Activated gamma-delta T cell treated with Interleukin-2 at 50 U/mL for 16 hours (primary cell): Measurements from ENCODE around the gene CFAP57.

Experiments
- DNase-seq: peaks from one replicate; pipeline ENCODE4 v3.0.0-alpha.2; 2020

The CFAP57 gene

DNA sequence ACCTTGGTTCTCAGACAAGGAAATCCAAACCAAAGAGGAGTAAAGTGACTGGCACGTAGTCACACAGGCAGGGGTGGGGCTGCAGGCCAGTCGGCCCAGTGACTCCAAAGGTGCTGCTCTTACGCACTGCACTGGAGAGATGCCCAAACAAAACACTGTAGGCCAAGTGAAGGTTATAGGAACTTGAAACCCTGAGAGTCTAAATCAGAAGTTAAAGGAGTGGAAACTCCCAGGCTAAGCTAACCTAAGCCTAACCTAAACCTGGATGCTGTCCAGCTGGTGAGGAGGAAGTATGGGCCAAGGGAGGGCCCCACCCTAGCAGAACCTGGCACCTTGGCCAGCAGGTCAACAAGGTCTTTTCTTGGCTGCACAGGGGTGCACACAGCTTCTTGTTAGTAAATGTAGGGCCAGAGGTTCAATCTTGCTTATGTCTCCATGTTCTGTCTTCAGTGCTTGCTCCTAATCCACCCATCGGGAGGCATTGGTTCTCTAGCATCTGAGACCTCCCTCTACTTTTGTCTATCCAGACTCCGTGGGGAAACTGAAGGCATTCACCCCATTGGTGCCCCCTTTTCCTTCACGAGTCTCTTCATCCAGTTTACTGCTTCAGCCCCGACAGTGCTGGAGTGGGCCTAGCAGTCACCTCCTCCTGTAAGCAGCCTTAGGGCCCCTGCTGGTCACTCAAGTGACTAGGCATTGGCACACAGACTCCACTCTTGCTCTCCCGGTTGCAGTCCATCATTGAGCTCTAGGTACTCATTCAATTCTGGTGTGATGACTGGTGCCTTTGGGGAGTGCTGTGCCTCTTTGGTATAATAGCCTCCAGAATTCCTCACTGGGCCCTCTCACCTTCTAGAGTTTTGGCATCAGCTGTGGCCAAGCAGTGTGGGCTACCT lies 84.8 kb downstream of the CFAP57 start:
- DNase-seq: no peak

DNA sequence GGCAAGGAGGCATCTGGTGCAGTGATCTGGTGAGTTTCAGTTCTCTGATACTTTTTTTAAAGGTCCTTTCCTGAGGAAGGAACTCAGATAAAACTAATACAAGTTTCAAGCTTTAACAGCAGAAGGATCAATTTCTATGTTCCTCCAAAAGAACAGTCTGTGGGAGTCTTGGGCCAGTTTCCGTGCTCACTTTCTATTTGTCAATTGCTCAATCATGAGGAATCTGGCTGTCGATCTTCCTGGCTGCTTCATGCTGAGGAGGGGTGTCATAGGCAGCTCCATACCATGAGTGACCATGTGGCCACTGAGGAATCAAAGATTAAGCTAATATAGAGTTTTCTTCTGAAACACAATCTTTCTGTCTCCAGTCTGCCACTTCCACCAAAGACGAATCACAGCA lies 86.2 kb downstream of the CFAP57 start:
- DNase-seq: no peak

DNA sequence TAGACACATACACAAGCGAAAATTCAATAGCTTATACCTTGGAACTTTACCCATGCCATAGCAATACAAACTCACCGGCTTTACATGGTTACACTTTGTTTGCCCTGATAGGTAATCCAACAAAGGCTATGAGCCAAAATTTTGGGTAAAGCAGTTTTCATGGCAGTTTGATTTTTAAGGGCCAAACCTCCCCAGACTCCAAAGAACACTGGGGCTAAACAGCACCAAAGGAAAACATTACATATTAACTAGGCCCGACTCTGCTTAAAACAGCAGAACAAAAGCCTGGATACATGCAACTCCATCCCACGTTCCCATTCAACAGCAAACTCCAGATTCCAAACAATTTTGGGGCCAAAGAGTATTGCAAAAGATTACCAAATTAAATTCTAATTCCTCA lies 93.3 kb downstream of the CFAP57 start:
- DNase-seq: no peak

- no peak for DNase-seq
Measured at GRCh38 chr1:43266881-43267280, 94.8 kb downstream of the CFAP57 start.

- no peak for DNase-seq
Measured at GRCh38 chr1:43267291-43267805, 95.2 kb downstream of the CFAP57 start.

GRCh38 chr1:43267818-43268425 lies 95.8 kb downstream of the CFAP57 start:
- DNase-seq: no peak

- DNase-seq: no peak
Measured at GRCh38 chr1:43269627-43270375, 97.7 kb downstream of the CFAP57 start, which contains the start of gene TMEM125. TMEM125 (plus strand) TSS chr1:43269983; CDS start chr1:43272723, 2,740 bp downstream.

DNA sequence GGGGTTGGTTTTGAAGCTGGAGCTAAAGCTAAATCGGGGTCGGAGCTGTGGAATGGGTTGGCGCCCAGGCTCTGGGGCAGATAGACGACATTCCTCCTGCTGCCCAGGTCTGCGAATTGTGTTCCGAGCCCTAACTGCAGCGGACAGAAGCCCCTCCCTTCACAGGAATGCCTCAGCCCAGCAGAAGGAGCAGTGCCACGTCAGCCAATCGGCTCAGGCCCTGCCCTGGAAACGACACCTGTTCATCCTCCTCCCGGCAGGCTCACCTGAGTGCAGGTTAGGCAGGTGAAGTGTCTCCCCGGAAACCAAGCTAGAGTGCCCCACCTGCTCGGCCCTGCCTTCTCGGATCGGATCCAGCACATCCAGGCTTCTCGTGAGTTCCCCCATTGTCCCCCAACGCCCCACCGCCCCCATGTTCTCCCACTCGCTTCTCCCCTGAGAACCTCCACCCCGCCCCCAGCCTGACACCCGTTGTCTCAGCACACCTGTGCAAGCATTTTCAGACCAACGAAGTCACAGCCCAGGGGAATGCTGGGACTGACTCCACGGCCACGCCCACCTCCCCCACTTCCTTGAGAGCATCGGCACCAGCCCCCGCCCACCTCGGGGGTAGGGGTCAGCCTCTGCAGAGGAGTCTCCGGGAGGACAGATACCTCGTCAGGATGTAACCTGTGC lies 98.4 kb downstream of the CFAP57 start:
- DNase-seq: no peak

DNA sequence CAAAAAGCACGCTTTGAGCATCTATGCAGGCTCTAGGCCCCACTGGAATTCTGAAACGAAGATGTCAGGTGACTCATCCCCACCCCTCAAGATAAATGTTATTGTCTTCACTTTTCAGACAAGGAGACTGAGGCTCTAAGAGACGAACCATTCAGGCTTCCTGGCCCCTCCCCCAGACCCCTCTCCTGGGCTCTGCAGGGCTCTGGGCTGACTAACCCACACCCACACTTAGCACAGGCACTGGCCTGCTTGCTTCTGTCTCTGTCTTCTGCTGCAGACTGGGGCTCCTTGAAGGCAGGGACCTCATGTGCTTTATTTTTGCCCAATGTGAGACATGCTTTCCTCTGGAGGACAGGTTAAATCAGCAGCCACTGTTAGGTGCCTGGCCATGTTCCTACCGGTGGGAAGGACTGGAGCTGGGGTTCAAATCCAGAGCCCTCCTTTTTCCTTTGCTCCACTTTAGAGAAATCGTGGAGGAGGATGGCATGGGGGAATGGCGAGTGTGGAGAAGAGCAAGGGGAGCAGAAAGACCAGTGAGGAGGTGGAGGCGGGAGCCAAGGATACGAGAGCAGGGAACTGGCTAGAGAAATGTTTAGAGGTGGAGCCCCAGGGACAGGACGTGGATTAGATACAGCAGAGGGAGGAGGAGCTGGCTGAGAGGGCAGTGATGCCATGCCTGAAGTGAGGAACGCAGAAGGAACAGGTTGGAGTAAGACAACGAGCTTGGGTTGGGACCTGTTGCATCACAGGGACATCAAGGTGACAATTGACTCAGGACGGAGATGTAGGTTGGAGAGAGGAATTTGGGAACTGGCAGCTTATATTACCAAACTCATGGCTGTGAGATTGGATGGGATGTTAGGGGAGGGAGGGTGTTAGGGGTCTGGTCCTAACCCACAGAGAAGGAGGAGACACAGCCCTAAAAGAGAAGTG lies 99.3 kb downstream of the CFAP57 start:
- no peak for DNase-seq

- no peak for DNase-seq
Measured at GRCh38 chr1:43272161-43272560, 100.0 kb downstream of the CFAP57 start.

- DNase-seq: no peak
Measured at GRCh38 chr1:43272576-43273571, 100.7 kb downstream of the CFAP57 start.

DNA sequence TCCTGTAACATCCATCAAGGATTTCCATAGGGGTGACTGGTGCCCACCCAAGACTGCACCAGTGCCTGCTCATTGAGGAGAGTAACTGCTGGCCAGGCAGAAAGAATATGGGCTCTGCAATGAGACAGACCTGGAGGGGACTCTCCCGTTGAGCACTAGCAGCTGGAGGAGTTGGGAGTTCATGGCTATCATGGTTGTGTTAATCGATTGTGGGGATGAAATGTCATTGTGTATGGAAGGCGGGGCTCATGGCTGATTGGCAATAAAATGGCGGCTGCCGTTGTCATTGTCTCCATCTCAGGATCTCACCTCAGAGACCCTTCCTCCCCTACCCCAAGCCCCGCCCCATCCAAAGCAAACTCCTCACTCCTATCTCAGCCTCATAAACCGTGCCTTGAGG lies 101.6 kb downstream of the CFAP57 start:
- DNase-seq: no peak

- DNase-seq: peak; percentile 9
Measured at GRCh38 chr1:43274125-43274803, 102.1 kb downstream of the CFAP57 start.

- DNase-seq: no peak
Measured at GRCh38 chr1:43274804-43275180, 102.7 kb downstream of the CFAP57 start.

- DNase-seq: no peak
Measured at GRCh38 chr1:43275826-43276620, 103.9 kb downstream of the CFAP57 start.

DNA sequence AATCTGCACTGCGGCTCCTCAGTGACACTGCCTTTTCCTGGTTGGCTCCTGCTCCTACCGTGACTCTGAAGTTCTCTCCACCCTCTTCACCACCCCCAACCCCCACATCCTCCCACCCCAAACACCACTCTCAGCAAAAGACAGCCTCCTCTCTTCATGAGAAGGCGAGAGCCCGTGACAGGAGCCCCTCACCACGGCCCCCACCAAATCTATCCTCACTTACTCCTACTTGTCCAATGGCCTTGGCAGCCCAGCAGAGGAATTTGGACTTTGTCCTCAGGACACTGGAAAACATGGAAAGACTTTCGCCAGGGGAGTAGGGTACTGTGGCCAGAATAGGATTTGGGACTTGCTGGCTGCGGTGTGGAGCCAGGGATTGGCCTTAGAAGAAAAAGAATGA lies 104.5 kb downstream of the CFAP57 start:
- DNase-seq: no peak

DNA sequence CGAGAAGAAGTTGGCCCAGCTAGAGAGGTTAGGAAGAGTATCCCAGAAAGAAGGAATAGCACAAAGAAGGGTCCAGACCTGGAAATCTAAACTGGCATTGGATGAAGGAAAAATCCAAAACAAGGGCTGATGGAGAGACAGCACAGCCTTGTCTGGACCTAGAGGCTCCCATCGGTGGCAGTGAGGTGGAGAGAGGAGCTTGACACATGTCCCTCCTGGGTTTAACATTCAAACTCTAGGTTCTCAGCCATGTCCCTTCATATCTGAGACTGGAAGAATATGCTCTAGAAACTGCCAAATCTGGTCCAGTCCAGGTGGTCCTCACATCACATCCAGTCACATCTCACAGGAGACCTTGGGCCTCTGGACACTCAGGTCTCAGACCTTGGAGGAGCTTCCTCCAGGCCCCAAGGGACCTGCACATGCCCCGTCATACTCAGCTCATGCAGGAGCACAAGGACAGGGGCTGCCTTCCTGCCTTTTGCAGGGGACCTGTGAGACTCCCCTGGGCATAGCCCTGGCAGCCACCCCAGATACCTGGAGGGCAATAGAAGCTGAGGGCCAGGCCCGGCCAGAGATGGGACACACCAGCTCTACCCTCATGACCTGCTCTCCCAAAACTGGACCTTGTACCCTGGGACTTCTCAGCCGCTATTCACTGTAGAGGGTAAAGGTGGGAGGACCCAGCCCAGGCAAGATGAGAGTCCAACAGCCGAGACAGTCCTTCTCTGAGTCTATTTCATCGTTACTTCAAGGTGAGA lies 105.2 kb downstream of the CFAP57 start:
- DNase-seq: no peak

DNA sequence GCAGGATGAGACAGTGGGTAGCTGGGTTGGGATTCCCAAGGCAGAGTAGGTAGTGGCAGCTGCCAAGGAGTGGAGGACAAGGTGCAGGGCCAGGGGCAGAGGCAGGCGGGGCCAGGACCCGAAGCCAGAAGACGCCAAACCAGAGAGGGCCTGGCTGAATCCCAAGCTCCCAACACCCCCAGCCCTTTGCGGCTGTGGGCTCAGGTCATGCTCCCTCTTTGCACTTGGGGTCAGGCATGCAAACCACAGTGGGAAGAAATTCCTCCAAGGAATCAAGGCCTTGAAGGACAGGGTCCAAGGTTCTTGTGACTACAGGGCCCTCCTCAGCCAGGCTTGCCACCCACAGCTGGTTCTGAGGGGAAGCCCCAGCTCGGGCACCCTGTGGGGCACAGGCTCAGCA lies 107.0 kb downstream of the CFAP57 start:
- DNase-seq: no peak
